Osteocyte (in vitro differentiated cells): ENCODE data around the gene FBXO15. TPM values are rescaled to one million over a fixed set of nuclear protein-coding genes. Genes with fewer than 3 reads are reported as not detected.

Experiments used
- DNase-seq: peaks from one replicate; pipeline ENCODE4 v3.0.0; 2021; ENCODE audit warnings: mixed read lengths; ENCODE audit not compliant: unreplicated experiment; ENCODE audit errors: extremely low spot score
- H3K27ac Mint-ChIP-seq: one replicate; pipeline ENCODE4 v1.8.0; 2021; ENCODE audit warnings: mild to moderate bottlenecking, mixed read lengths; ENCODE audit not compliant: unreplicated experiment
- H3K27me3 Mint-ChIP-seq: one replicate; pipeline ENCODE4 v1.8.0; 2021; ENCODE audit warnings: mixed read lengths; ENCODE audit not compliant: unreplicated experiment
- H3K36me3 Mint-ChIP-seq: one replicate; pipeline ENCODE4 v1.8.0; 2021; ENCODE audit warnings: mixed read lengths; ENCODE audit not compliant: unreplicated experiment
- H3K4me1 Mint-ChIP-seq: one replicate; pipeline ENCODE4 v1.8.0; 2021; ENCODE audit warnings: mixed read lengths; ENCODE audit not compliant: unreplicated experiment
- H3K4me3 Mint-ChIP-seq: one replicate; pipeline ENCODE4 v1.8.0; 2021; ENCODE audit warnings: mild to moderate bottlenecking, moderate library complexity, mixed read lengths; ENCODE audit not compliant: unreplicated experiment
- H3K9me3 Mint-ChIP-seq: one replicate; pipeline ENCODE4 v1.8.0; 2021; ENCODE audit warnings: mixed read lengths; ENCODE audit not compliant: unreplicated experiment
- total RNA-seq: library from RNA; stranded (reverse); gene quantifications from 2 replicates; pipeline ENCODE4 v1.2.1, GENCODE V29; 2021
- TF ChIP-seq, protein P1 (sequence below): fragments of 200-600 bp; sonication (generic); IDR thresholded peaks from 2 replicates; pipeline ENCODE4 v1.5.0; 2021; ENCODE audit warnings: antibody characterized with exemption, mild to moderate bottlenecking, moderate library complexity

Gene FBXO15
- total RNA-seq, 1 donor from 2014 or later, result 0.86 TPM

DNA sequence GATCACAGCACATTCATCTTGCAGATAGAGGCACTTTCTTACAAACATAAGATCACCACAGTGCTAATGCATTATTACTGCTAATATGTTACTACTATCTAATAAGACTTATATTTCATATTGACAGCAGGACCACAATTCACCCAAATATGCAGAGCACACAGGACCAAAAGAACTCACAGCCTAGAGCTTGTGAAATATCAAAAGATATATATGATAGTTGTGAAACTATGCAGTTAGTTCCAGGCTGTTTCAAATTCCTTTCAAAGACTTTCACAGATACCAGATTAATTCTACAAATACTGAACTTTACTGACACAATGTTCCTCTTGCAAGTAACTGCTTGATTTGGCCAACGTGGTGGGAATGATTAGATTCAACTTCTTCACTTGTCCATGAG, 23.0 kb downstream of the FBXO15 start:
- H3K9me3 Mint-ChIP-seq, result no peaks in the 10 kb centered on the region
- no peaks in the 10 kb centered on the region for H3K4me1 Mint-ChIP-seq
- no peak overlapping the region for H3K27ac Mint-ChIP-seq
- no peak overlapping the region for H3K4me3 Mint-ChIP-seq
- no peak for DNase-seq
- H3K27me3 Mint-ChIP-seq, result peaks cover 57% of the 10 kb centered on the region
- no peaks in the 10 kb centered on the region for H3K36me3 Mint-ChIP-seq
- TF ChIP-seq, protein P1, sequence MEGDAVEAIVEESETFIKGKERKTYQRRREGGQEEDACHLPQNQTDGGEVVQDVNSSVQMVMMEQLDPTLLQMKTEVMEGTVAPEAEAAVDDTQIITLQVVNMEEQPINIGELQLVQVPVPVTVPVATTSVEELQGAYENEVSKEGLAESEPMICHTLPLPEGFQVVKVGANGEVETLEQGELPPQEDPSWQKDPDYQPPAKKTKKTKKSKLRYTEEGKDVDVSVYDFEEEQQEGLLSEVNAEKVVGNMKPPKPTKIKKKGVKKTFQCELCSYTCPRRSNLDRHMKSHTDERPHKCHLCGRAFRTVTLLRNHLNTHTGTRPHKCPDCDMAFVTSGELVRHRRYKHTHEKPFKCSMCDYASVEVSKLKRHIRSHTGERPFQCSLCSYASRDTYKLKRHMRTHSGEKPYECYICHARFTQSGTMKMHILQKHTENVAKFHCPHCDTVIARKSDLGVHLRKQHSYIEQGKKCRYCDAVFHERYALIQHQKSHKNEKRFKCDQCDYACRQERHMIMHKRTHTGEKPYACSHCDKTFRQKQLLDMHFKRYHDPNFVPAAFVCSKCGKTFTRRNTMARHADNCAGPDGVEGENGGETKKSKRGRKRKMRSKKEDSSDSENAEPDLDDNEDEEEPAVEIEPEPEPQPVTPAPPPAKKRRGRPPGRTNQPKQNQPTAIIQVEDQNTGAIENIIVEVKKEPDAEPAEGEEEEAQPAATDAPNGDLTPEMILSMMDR, result no peak

DNA sequence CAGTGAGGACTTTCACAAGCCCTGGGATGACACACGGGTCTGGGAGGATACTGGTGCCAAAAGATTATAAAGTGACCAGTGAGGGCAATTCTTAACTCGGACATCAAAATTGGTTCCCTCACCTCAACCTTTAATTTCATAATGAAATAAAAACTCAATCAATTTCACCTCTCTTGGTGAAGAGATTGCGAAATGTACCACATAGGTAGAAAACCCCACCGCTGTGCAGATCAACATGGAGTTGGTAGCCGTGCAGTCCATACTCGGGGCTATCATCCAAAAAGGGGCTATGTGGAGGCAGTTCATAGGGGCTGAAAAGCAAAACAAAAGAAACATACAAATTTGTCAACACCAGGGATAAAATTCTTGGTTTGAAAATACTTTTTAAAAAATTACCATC, 24.4 kb downstream of the FBXO15 start:
- no peak for DNase-seq
- Mint-ChIP-seq H3K27me3 (peaks cover 52% of the 10 kb centered on the region), H3K36me3 (no peaks in the 10 kb centered on the region), H3K4me3 (no peak overlapping the region), H3K9me3 (no peaks in the 10 kb centered on the region), H3K27ac (no peak overlapping the region), H3K4me1 (no peaks in the 10 kb centered on the region)
- TF ChIP-seq, protein P1, result no peak

DNA sequence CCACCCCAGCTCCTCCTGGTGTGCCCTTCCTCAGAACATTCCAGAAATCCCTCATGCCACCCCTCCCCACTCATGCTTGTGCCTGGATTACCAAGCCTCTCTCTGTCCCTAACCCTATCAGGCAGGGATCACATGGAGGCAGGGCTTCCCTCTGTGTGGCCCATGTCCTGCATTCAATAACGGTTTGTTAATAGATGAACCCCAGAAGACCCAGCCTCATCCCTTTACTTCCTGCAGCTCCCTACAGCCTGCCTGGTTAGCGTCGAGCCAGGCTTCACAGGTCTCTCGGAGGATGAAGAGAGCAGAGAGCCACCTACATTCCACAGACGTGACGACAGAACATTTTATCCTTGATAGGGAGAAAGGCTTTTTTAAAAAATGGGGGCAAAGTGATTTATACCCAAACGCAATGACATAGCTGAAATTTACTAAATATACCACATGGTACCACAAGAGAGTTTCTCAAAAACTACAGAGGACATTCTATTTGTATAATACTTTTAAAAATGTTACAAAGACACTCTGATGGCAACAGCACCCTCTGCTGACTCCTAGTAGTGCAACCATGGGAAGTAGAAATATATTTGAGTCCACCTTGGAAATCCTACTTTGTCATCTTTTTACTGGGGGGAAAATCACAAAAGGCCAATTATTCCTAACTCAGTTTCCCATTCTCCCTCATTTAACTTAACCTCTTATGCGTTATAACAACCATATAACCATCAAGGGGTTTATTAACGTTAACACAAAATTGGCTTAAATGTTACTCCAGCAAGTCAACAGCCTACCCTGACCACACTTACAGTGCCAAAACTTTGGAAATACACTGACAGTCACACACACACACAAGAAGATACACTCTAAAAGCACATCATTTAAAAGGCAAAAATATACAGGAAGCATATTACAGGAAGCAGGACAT, 30.7 kb downstream of the FBXO15 start:
- Mint-ChIP-seq H3K27ac (no peak overlapping the region), H3K36me3 (no peaks in the 10 kb centered on the region), H3K4me3 (no peak overlapping the region), H3K9me3 (no peaks in the 10 kb centered on the region), H3K4me1 (no peaks in the 10 kb centered on the region), H3K27me3 (peaks cover 19% of the 10 kb centered on the region)
- TF ChIP-seq, protein P1, result peak; percentile 66
- DNase-seq, result no peak

DNA sequence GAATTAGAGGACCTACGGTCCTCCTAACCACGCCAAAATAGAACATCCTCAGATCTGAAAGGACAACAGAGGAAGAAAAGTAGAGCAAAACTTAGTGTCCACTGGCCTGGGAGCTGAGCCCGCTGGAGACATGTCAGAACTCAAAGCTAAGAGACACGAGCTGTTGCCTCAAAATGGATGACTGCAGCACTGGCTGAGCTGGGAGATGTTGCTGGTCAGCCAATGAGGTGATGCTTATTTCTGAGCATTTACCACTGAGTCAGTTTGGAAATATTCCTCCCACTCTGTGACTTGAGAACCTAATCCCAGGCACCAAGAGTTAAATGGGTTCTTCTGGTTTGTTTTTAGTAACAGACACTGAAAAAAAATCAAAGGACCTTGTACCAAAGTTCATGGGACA, 32.6 kb downstream of the FBXO15 start:
- H3K27ac Mint-ChIP-seq, result no peak overlapping the region
- H3K36me3 Mint-ChIP-seq, result no peaks in the 10 kb centered on the region
- DNase-seq, result no peak
- TF ChIP-seq, protein P1, result no peak
- H3K27me3 Mint-ChIP-seq, result peaks cover 5% of the 10 kb centered on the region
- H3K9me3 Mint-ChIP-seq, result no peaks in the 10 kb centered on the region
- no peaks in the 10 kb centered on the region for H3K4me1 Mint-ChIP-seq
- no peak overlapping the region for H3K4me3 Mint-ChIP-seq

DNA sequence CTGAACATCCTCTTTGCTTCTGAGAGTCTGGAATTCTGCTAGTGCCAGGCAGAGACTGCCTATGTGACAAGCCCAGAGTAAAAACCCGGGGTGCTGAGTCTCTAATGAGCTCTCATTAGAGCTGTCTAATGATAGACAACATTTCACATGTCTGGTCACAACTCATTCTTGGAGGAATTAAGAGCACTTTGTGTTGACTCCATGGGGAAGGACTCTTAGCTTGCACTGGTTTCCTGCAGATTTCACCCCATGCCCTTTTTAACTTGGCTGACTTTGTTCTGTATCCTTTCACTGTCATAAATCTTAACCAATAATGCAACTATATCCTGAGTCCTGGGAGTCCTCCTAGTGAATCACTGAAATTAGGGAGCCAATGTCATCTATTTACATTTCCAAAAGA, 33.5 kb downstream of the FBXO15 start:
- no peaks in the 10 kb centered on the region for H3K27me3 Mint-ChIP-seq
- no peaks in the 10 kb centered on the region for H3K9me3 Mint-ChIP-seq
- no peaks in the 10 kb centered on the region for H3K4me1 Mint-ChIP-seq
- H3K36me3 Mint-ChIP-seq, result no peaks in the 10 kb centered on the region
- TF ChIP-seq, protein P1, result no peak
- H3K4me3 Mint-ChIP-seq, result no peak overlapping the region
- H3K27ac Mint-ChIP-seq, result no peak overlapping the region
- DNase-seq, result no peak
